Thyroid gland (tissue), 4 donors: ENCODE results near the gene C1QC. TPM values are rescaled to one million over a fixed set of nuclear protein-coding genes. Genes with fewer than 3 reads are reported as not detected.

ENCODE experiments used
- DNase-seq, 2 donors: peaks; one replicate each; pipeline ENCODE4 v3.0.0-alpha.2; 2019
- H3K27ac ChIP-seq, 3 donors: fragments of 200-600 bp; sonication (generic); 1 replicate in 2 of 3; 2 replicates in 1 of 3; pipeline ENCODE4 v1.5.1; 2016 to 2019; ENCODE audit warnings: mild to moderate bottlenecking in 1 of 3, moderate library complexity in 1 of 3
- H3K27me3 ChIP-seq: fragments of 200-600 bp; sonication (generic); one replicate; pipeline ENCODE4 v1.5.1; 2019
- H3K36me3 ChIP-seq, 2 donors: fragments of 200-600 bp; sonication (generic); one replicate each; pipeline ENCODE4 v1.5.1; 2016 to 2019
- H3K4me1 ChIP-seq, 2 donors: fragments of 200-600 bp; sonication (generic); one replicate each; pipeline ENCODE4 v1.5.1; 2017 to 2019
- H3K4me3 ChIP-seq, 3 donors: fragments of 200-600 bp; sonication (generic); replicated peaks in 1 of 3; 1 replicate in 2 of 3; 2 replicates in 1 of 3; pipeline ENCODE4 v1.5.1; 2016; ENCODE audit warnings: mild to moderate bottlenecking in 1 of 3
- H3K9me3 ChIP-seq: fragments of 200-600 bp; sonication (generic); one replicate; pipeline ENCODE4 v1.5.1; 2017
- POLR2A ChIP-seq, 2 donors: fragments of 450-650 bp; IDR thresholded peaks; one replicate each; pipeline ENCODE4 v1.6.1; 2017; ENCODE audit warnings: antibody characterized with exemption in 2 of 2, mild to moderate bottlenecking in 2 of 2, moderate library complexity in 1 of 2
- WGBS, 2 donors: methylation state at CpG; one replicate each; pipeline ENCODE4 v1.1.5; 2017; 5-methylcytosine and 5-hydroxymethylcytosine counted together
- intact Hi-C: fragments of 100-400 bp; cut with DNase I; formaldehyde crosslinking; loops from one replicate; pipeline ENCODE4 v1.15.1; 2023
- total RNA-seq, 4 donors: library from RNA; depleted of rRNA; stranded (reverse); fragments of >200 nt; gene quantifications; one replicate each; pipeline ENCODE4 v1.2.3, GENCODE V29; 2016
- TF ChIP-seq, protein P1 (sequence below), 6 experiments: fragments of 200-600 bp in 3 of 6; fragments of 450-650 bp in 3 of 6; sonication (generic) in 3 of 6; IDR thresholded peaks; one replicate each; pipeline ENCODE4 v1.5.1; 2016 to 2019; ENCODE audit warnings: antibody characterized with exemption in 6 of 6, mild to moderate bottlenecking in 2 of 6, inconsistent platforms in 1 of 6, moderate library complexity in 1 of 6

Gene C1QC
- total RNA-seq, 4 donors from 2014 or later: 36.0 to 111 (median 69.5) TPM

DNA sequence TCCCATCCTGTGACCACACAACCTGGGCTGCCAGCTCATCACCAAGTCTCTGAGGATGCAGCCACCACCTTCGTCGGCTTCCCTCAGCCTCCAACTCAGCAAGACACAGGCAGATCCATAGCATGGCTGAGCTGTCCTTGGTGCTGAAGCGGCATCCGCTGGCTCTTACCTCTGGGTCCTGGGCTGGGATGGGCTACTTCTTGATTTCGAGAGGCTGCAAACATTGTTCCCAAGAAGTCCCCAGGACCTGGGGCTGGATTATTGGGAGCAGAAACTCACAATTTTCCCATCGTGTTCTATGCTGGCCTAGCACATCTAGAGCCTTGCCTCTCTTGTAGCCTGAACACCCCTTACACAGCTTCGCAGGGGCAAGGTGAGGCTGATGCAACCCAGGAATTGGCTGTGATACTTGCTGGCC, 31.9 kb upstream of the C1QC start:
- WGBS, 2 donors: 21 to 28% methylated on average over 6 to 7 of the region's 7 CpGs
- no peak overlapping the region for H3K27ac ChIP-seq
- no peak for TF ChIP-seq POLR2A (IDR thresholded peaks at IDR 0.05)
- TF ChIP-seq, protein P1, sequence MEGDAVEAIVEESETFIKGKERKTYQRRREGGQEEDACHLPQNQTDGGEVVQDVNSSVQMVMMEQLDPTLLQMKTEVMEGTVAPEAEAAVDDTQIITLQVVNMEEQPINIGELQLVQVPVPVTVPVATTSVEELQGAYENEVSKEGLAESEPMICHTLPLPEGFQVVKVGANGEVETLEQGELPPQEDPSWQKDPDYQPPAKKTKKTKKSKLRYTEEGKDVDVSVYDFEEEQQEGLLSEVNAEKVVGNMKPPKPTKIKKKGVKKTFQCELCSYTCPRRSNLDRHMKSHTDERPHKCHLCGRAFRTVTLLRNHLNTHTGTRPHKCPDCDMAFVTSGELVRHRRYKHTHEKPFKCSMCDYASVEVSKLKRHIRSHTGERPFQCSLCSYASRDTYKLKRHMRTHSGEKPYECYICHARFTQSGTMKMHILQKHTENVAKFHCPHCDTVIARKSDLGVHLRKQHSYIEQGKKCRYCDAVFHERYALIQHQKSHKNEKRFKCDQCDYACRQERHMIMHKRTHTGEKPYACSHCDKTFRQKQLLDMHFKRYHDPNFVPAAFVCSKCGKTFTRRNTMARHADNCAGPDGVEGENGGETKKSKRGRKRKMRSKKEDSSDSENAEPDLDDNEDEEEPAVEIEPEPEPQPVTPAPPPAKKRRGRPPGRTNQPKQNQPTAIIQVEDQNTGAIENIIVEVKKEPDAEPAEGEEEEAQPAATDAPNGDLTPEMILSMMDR (IDR thresholded peaks at IDR 0.05): no peak
- no peaks in the 10 kb centered on the region for H3K36me3 ChIP-seq
- intact Hi-C loops: no loop called here
- no peak overlapping the region for H3K4me3 ChIP-seq
- H3K4me1 ChIP-seq: no peaks in the 10 kb centered on the region
- H3K27me3 ChIP-seq: peaks cover 6% of the 10 kb centered on the region
- no peaks in the 10 kb centered on the region for H3K9me3 ChIP-seq
- peak; percentile 32 to 58 for DNase-seq

DNA sequence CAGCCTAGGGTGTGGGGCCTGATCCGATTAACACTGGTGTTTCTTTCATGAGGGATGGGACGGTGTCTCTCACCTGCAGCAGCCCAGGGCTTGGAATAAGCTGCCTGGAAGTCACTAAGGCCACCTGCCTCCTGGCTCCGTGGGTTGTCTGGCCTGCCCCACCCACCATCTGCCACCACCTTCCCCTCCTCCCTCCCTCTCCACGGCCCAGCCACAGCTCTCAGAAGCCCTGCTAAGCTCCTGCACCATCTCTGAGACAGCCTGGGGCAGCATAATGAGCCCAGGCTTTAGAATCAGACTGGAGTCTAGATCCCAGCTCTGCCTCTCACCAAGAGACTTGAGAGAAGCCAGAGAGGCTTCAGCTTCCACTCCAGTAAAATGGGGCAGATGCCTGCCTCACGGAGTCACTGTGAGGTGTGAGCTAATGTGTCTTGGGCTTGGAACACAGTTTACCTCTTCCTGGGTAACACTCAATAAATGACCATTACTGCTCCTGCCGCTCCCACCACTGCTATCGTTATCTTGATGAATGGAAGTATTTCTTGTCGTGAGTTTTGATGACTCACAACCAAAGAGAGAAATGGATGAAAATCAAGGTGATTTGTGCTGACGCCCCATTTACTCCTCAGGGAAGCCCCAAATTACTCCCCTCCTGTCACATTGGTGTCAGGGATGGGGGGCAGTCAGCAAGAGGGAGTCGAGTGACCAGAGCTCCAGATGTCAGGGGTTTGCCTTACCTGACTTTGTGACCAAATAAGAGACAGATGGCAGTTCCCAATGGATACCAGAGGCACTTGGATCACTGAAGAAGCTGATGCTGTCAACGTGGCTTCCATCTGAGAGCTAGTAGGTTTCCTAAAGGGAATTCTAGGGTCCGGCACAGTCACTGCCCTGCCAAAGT, 30.5 kb upstream of the C1QC start:
- intact Hi-C loops: no loop called here
- H3K4me1 ChIP-seq: no peaks in the 10 kb centered on the region
- TF ChIP-seq POLR2A (IDR thresholded peaks at IDR 0.05): no peak
- TF ChIP-seq, protein P1 (IDR thresholded peaks at IDR 0.05): no peak
- peaks cover 6% of the 10 kb centered on the region for H3K27me3 ChIP-seq
- no peaks in the 10 kb centered on the region for H3K36me3 ChIP-seq
- WGBS, 2 donors: 48 to 52% methylated on average over 12 of the region's 12 CpGs
- no peaks in the 10 kb centered on the region for H3K9me3 ChIP-seq
- no peak for DNase-seq
- H3K4me3 ChIP-seq: no peak overlapping the region
- no peak overlapping the region for H3K27ac ChIP-seq

DNA sequence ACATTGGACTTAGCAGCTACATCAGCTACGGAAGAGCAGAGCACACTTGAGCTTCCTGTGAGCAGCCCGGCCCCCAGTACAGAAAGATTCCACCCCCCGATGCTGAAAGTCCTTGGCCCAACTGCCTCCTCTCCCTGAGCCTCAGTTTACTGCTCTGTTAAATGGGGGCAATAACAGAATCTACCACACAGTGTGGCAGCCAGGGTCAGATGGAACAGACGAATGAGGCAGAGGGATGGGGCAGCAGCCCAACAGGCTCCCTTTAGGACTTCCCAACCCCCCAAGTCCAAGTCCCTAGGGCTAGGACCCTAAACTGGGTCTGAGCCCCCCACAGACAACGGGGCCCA, 29.9 kb upstream of the C1QC start:
- TF ChIP-seq, protein P1 (IDR thresholded peaks at IDR 0.05): no peak
- no peak for TF ChIP-seq POLR2A (IDR thresholded peaks at IDR 0.05)
- WGBS, 2 donors: 62 to 66% methylated on average over 3 to 5 of the region's 5 CpGs
- H3K27ac ChIP-seq: no peak overlapping the region
- intact Hi-C loops: no loop called here
- peaks cover under 1% of the 10 kb centered on the region for H3K27me3 ChIP-seq
- H3K4me3 ChIP-seq: no peak overlapping the region
- no peaks in the 10 kb centered on the region for H3K36me3 ChIP-seq
- no peaks in the 10 kb centered on the region for H3K9me3 ChIP-seq
- no peaks in the 10 kb centered on the region for H3K4me1 ChIP-seq
- DNase-seq: no peak

DNA sequence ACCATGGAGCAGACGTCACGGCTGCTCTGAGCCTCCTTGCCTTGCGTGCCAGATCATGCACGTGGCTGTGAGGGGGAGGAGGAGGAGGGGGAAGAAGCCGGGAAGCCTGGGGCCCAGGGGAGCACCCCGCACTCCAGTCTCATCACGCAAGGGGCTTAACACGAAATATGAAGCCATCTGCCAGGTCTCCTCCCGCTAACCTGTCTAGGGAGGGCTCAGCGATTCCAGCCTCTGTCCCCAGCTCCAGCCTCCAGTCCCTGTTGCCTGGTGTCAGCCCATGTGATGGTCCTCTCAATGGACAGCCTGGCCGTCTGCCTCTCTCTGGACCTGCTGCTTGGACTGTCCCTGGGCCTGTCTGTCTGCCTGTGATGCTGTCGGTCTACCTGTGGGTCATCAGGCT, 29.5 kb upstream of the C1QC start:
- no peaks in the 10 kb centered on the region for H3K9me3 ChIP-seq
- no peak overlapping the region for H3K4me3 ChIP-seq
- H3K36me3 ChIP-seq: no peaks in the 10 kb centered on the region
- no peak for TF ChIP-seq POLR2A (IDR thresholded peaks at IDR 0.05)
- TF ChIP-seq, protein P1 (IDR thresholded peaks at IDR 0.05): no peak
- no peaks in the 10 kb centered on the region for H3K27me3 ChIP-seq
- no peaks in the 10 kb centered on the region for H3K4me1 ChIP-seq
- no peak overlapping the region for H3K27ac ChIP-seq
- DNase-seq: no peak
- WGBS, 2 donors: 58% methylated on average over 8 to 12 of the region's 12 CpGs
- intact Hi-C loops: no loop called here

DNA sequence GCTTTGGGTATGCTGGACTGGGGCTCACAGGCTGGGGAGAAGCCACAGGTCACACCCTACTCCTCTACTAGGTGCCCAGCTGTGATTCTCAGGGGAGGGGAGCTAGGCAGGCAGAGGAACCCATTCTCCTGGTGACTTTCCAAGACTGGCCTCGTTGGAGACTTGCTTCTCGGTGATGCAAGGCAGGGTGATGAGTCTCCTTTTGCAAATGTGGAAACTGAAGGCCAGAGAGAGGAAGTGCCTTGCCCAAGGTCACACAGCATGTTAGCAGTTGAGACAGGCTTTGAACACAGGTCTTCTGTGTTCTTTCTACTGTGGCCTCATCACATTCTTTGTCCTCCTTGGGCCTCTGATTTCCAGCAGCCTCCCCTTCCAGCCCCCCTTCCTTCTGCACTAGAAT, 27.5 kb upstream of the C1QC start:
- no peaks in the 10 kb centered on the region for H3K9me3 ChIP-seq
- H3K36me3 ChIP-seq: no peaks in the 10 kb centered on the region
- no peak overlapping the region for H3K27ac ChIP-seq
- H3K4me1 ChIP-seq: no peaks in the 10 kb centered on the region
- no peaks in the 10 kb centered on the region for H3K27me3 ChIP-seq
- intact Hi-C loops: no loop called here
- TF ChIP-seq POLR2A (IDR thresholded peaks at IDR 0.05): no peak
- TF ChIP-seq, protein P1 (IDR thresholded peaks at IDR 0.05): no peak
- H3K4me3 ChIP-seq: no peak overlapping the region
- WGBS, 2 donors: 76 to 81% methylated on average over 2 of the region's 2 CpGs
- no peak for DNase-seq
